ENCODE data around the gene PSMA3. TPM values are rescaled to one million over a fixed set of nuclear protein-coding genes. Genes with fewer than 3 reads are reported as not detected.

The PSMA3 gene
- total RNA-seq, 4 donors from 2014 or later = 98.6 to 151 (median 131) TPM

- Histone ChIP-seq H3K27ac (peak overlapping the region; percentile 57 to 74 (median 72)), H3K36me3 (peaks cover 16 to 21% of the 10 kb centered on the region in 2 donors), H3K4me3 (replicated peaks in 1 of 3) (no peak overlapping the region), H3K27me3 (no peaks in the 10 kb centered on the region), H3K4me1 (peaks cover 13 to 27% of the 10 kb centered on the region in 2 donors), H3K9me3 (no peaks in the 10 kb centered on the region)
- WGBS, 2 donors = 24 to 30% methylated on average over 4 of the region's 4 CpGs
- DNase-seq = peak; percentile 19 to 59
- intact Hi-C loops (cut with DNase I) = no loop called here
- no peak for TF ChIP-seq POLR2A (IDR thresholded peaks at IDR 0.05)
Measured at GRCh38 chr14:58280954-58281787, 36.5 kb downstream of the PSMA3 start.

- peaks cover 19 to 26% of the 10 kb centered on the region in 2 donors for H3K36me3 ChIP-seq
Measured at GRCh38 chr14:58281969-58282368, 37.3 kb downstream of the PSMA3 start.

DNA sequence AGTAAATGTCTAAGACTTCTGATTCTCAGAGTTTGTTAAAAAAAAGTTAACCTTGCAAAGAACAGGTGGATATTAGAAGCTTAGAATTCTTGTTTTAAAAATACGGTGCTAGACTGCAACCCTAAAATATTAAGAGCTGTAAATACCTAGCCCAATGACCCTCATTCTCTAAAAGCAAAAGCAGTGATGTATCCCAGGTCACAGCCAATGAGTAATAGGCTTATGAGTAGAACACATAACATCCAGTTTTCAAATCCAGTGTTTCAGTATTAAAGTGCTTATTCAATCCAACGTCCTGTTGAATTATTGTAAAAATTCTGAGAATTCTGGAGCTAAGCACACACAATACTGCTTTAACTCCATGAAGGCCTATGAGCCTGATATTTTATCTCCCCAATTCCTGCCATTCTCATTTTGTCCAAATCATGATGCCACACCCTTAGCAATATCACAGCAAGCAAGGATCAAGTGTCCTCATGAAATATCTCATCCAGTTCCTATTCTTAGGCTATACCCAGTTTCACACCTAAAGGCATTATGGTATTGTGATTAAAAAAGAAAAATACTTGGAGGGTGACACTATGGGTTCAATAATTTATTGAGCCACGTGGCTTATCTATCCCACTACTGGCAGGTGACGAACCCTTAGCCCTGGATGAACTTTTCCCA lies 38.4 kb downstream of the PSMA3 start:
- H3K9me3 ChIP-seq = no peaks in the 10 kb centered on the region
- no peak overlapping the region for H3K4me3 ChIP-seq (replicated peaks in 1 of 3)
- H3K27me3 ChIP-seq = no peaks in the 10 kb centered on the region
- peaks cover 24 to 34% of the 10 kb centered on the region in 2 donors for H3K4me1 ChIP-seq
- peaks cover 19 to 23% of the 10 kb centered on the region in 2 donors for H3K36me3 ChIP-seq
- TF ChIP-seq POLR2A (IDR thresholded peaks at IDR 0.05) (no peak), CTCF (IDR thresholded peaks at IDR 0.05) (no peak)
- 88 to 89% methylated on average over 4 of the region's 4 CpGs for WGBS, 2 donors
- intact Hi-C loops (cut with DNase I) = no loop called here
- DNase-seq = no peak
- no peak overlapping the region for H3K27ac ChIP-seq

More at GRCh38 chr14:58281969-58282368, 37.3 kb downstream of the PSMA3 start:
- H3K4me3 ChIP-seq (replicated peaks in 1 of 3) = no peak overlapping the region
- DNase-seq = no peak
- no peaks in the 10 kb centered on the region for H3K9me3 ChIP-seq
- H3K27me3 ChIP-seq = no peaks in the 10 kb centered on the region
- TF ChIP-seq CTCF (IDR thresholded peaks at IDR 0.05) (no peak), POLR2A (IDR thresholded peaks at IDR 0.05) (no peak)
- intact Hi-C loops (cut with DNase I) = no loop called here
- 81 to 82% methylated on average over 3 of the region's 3 CpGs for WGBS, 2 donors
- peak overlapping the region; percentile 57 to 74 (median 72) for H3K27ac ChIP-seq
- H3K4me1 ChIP-seq = peaks cover 14 to 26% of the 10 kb centered on the region in 2 donors

DNA sequence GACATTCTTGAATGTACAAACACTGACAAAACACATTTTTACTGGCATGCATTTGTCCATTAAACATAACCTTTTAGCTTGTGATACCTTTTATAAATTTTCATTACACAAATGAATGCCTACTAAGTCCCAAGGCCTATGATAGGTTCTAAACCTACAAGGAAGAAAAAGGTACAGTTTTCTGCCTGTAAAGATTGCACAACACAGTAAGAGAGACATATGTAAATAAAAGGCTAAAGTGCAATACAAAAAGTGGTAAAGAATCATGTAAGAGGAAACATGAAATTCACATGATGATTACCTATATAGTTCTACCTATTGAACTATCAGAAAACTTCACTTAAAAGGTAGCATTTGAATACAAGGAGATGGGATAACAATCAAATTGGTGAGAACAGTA lies 39.1 kb downstream of the PSMA3 start:
- no peaks in the 10 kb centered on the region for H3K9me3 ChIP-seq
- H3K27me3 ChIP-seq = no peaks in the 10 kb centered on the region
- DNase-seq = no peak
- peaks cover 24 to 34% of the 10 kb centered on the region in 2 donors for H3K4me1 ChIP-seq
- intact Hi-C loops (cut with DNase I) = no loop called here
- TF ChIP-seq CTCF (IDR thresholded peaks at IDR 0.05) (no peak), POLR2A (IDR thresholded peaks at IDR 0.05) (no peak)
- H3K27ac ChIP-seq = no peak overlapping the region
- H3K36me3 ChIP-seq = peaks cover 19 to 23% of the 10 kb centered on the region in 2 donors
- H3K4me3 ChIP-seq (replicated peaks in 1 of 3) = no peak overlapping the region

DNA sequence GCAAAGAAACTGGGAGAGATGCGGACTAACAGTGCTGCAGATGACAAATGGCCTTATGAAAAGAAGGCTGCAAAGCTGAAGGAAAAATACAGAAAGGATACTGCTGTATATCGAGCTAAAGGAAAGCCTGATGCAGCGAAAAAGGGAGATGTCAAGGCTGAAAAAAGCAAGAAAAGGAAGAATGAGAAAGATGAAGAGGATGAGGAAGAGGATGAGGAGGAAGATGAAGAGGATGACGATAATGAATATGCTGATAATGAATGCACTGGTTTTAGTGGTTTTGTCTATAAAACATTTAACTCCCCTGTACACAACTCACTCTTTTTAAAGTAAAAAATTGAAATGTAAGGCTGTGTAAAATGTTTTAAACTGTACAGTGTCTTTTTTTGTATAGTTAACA lies 40.5 kb downstream of the PSMA3 start:
- Histone ChIP-seq H3K36me3 (peaks cover 21 to 23% of the 10 kb centered on the region in 2 donors), H3K27ac (no peak overlapping the region), H3K4me3 (replicated peaks in 1 of 3) (no peak overlapping the region), H3K4me1 (peaks cover 24 to 34% of the 10 kb centered on the region in 2 donors), H3K9me3 (no peaks in the 10 kb centered on the region), H3K27me3 (no peaks in the 10 kb centered on the region)
- DNase-seq = no peak
- intact Hi-C loops (cut with DNase I) = no loop called here
- TF ChIP-seq POLR2A (IDR thresholded peaks at IDR 0.05) = no peak
- TF ChIP-seq CTCF (IDR thresholded peaks at IDR 0.05) = no peak
- 94 to 96% methylated on average over 4 of the region's 4 CpGs for WGBS, 2 donors
